ENCODE measurements around the gene SPRR3.

DNA sequence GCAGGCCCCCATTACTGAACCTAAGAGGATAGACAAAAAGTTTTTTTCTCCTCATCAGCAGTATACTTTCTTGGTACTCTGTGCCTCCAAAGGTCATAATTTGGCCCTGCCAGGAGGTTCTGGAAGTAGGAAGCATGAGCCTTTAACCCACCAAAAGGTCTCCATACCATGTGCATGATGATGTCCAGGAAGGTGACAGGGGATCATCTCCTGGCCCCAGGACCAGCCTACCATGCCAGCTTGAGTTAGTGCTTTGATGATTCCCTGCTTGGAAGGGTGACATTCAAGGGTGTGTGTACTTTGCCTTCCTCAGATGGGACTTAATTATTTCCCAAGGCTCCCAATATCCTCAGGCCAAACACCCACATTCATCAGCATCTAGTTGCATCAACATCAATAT lies 23.9 kb upstream of the SPRR3 start:
- TF ChIP-seq, protein P1, sequence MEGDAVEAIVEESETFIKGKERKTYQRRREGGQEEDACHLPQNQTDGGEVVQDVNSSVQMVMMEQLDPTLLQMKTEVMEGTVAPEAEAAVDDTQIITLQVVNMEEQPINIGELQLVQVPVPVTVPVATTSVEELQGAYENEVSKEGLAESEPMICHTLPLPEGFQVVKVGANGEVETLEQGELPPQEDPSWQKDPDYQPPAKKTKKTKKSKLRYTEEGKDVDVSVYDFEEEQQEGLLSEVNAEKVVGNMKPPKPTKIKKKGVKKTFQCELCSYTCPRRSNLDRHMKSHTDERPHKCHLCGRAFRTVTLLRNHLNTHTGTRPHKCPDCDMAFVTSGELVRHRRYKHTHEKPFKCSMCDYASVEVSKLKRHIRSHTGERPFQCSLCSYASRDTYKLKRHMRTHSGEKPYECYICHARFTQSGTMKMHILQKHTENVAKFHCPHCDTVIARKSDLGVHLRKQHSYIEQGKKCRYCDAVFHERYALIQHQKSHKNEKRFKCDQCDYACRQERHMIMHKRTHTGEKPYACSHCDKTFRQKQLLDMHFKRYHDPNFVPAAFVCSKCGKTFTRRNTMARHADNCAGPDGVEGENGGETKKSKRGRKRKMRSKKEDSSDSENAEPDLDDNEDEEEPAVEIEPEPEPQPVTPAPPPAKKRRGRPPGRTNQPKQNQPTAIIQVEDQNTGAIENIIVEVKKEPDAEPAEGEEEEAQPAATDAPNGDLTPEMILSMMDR (IDR thresholded peaks at IDR 0.05 in 8 of 11, conservative IDR thresholded peaks at IDR 0.05 in 3 of 11), result no peak
- TF ChIP-seq POLR2A (IDR thresholded peaks at IDR 0.05), result no peak
- TF ChIP-seq POLR2AphosphoS5 (IDR thresholded peaks at IDR 0.05), result no peak

Measured in spleen (tissue), 7 donors.